K562 treated with DMSO at 1 percent for 48 hours (cell line): Measurements from ENCODE around the gene ZNF547. TPM values are rescaled to one million over a fixed set of nuclear protein-coding genes. Genes with fewer than 3 reads are reported as not detected.

Source experiments
- total RNA-seq: library from RNA; unstranded; fragments of 300-600 nt; gene quantifications from 2 replicates; pipeline ENCODE4 v1.2.3, GENCODE V29; 2022; ENCODE audit warnings: low replicate concordance; ENCODE audit errors: extremely low read depth

The ZNF547 gene
- total RNA-seq: not detected in 2 replicates

DNA sequence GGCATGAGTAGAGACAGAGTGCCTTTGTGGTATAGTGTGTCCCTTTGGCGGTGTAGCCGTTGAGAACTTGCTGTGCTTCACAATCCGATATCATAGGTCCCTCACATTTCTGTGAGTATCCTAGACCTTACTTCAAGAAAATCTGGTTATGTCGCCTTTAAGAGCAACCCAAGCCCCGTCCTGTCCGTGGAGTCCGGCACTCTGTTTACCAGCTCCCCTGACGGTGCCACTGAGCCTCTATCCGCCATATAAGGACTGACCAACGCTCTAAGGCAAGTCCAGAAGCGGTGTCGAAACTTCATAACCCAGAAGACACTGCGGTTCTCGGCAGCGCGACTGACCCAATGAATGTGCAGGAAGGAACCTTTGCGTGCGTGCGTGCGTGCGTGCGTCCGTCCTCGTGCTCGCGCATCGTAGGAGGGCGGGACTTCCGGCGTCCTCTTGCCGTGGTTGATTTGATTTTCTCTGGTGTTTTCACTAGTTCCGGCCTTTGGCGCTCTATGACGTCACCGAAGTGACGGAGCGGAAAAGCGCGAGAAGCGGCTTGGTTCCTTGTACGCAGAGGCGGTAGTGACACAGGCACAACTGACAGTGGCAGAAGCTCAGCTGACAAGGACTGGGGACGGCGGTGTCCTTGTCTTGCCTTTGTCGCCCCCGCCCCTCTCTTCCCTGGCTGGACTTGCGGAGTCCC, at the start of gene ZNF547, which contains the start of gene TRAPPC2B:
TSS of gene ZNF547 (plus strand) at position 555 of the 691 bp plus-strand sequence. CDS start 5,005 bp downstream, outside the sequence.
TSS of gene TRAPPC2B (plus strand) at position 555 of the 691 bp plus-strand sequence. CDS start 1,283 bp downstream, outside the sequence.

DNA sequence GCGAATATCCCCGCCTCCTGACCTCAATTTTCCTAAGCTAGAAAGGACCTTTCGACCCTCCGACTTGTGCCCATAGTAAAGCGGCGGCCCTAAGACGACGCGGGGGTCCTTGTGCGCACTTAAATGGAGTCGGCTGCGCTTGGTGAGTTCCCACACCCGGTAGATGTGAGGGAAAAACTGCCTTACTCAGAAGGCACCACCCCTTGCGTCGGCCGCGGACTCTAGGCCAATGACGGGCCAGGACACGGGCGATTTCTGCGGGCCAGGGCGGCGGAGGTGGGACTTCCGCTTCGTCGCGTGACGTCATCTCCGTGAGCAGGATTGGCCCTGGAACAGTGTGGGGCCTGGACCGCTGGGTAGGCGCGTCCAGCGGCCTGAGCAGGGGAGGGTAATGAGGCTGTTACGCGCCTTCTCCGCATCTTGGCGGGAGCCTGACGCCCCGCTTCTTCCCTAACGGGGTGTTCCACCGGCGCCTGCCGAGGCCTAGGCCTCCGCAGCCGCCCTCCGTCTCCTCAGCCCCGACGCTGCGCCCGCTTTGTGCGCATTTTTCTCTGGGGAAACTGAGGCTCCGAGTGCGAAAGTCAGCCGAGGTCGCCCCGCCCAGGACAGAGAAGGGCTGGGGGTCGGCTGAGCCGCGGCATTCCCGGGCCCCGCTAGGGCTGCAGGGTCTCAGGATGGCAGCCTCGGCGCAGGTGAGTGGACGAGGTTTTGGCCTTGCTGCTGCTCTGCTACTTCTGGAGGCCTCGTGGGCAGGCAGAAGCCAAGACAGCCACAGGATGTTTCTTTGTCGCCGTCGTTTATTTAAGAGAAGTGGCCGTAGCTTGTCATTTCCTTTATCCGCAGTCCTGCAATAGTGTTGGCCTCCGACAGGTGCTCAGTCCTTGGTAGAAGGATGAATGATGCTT, 42.9 kb upstream of the ZNF547 start, which contains the start of gene ZNF543:
TSS of gene ZNF543 (plus strand) at position 293 of the 905 bp plus-strand sequence. CDS start at position 675, 382 bp downstream.

DNA sequence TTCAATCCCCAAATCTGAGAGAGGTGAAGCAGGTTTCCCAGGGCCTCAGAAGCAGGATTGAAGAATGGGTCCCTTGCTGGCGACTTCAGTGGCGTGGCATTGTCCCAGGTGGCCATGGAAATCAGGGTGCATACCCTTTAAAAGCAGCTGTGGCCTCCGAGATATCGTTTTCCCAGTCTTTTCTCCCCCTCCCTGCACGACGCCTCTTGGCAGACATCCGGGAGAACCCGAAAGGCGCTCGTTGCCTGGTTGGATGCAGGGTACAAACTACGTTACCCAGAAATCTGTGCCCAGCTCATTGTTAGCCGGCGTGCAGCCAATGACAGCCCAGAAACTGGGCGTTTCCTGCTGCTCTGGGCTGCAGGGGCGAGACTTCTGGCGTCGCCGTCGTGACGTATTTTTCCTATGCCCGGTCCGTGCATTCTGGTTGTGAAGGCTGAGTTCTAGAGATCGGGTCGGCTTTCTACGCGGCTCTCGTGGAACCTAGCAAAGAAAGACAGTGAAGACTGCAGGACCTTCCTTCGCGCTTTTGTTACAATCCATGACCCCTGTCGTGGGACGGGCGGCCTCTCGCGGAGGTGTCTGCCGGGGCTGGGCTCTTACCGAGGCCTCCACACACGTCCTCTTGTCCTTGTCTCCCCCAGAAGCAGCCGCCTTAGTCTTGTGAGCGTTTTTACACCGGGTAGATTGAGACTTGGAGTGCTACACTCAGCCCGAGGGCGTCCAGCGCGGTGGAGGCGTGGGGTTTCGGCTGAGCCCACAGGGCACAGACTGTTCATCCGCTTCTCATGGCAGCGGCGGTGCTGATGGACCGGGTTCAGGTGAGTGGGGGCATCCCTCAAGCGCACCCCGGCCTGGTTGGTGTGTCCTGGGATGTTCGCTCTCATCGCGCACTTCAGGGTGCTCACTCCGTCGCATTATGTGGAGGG, 12.2 kb upstream of the ZNF547 start, which contains the start of gene ZNF304:
TSS of gene ZNF304 (plus strand) at position 395 of the 929 bp plus-strand sequence. CDS start at position 789, 394 bp downstream.

DNA sequence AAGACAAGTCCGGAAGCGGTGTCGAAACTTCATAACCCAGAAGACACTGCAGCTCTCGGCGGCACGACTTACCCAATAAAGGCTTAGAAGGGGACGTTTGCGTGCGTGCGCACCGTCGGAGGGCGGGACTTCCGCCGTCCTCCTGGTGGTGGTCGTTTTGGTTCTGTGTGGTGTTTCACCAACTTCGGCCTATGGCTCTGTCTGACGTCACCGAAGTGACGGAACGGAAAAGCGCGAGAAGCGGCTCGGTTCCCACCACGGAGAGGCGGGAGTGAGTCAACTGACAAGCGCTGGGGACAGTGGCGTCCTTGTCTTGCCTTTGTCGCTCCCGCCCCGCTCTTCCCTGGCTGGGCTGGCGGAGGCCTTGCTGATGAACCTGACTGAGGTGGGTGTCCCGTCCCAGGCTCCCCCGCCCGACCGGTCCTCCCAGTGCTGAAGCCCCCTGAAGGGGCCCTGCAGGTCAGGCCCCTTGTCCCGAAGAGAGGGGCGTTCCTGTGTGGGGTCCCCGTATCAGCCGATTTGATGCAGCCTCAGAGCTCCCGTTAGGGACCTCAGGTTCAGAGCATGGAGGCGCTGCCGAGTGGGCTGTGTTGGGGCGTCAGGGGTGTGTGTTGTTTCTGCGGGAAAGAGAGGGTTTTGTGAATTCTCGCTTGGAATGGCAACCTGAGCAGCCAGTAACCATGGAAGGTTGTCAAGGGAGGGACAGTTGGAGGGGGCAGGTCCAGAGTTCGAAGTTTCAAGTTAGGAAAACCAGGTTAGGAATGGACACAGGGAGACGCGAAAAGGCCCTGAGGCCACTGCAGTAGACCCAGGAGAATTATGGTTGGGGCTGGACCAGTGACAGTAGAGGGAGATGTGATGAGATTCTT, 26.6 kb downstream of the ZNF547 start, which contains the start of gene ZNF548:
TSS of gene ZNF548 (plus strand) at position 125 of the 869 bp plus-strand sequence. CDS start at position 371, 246 bp downstream.

DNA sequence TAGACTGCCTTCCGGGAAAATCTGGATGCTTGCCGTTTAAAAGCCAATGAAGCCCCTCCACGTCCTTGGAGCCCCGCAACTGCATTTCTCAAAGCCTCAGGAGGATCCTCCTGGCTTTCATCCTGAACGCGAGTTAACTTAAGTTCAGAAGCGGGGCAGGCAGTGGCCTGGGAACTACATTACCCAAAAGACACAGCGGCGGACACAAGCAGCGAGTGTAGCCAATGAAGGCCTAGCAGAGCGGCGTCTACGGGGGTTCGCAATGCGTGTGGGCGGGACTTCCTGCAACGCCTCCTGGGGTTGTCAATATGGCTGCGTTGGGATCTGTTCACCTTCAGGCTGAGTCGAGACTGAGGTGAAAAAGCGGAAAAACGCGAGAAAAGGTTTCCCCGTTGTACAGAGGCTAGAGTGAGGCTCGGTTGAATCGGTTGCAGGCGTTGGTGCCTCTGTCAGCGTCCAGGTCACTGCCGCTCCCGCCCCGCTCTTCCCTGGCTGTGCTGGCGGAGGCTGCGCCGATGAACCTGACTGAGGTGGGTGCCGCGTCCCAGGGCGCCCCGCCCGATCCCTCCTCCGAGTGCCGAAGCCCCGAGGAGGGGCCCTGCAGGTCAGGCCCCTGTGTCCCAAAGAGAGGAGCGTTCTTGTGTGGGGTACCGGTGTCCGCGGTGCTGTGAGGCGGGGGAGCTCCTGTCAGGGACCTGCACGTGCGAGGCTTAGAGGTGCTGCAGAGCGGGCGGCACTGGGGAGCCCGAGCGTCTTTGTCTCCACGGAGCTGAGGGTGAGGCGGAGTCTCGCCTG, 47.7 kb downstream of the ZNF547 start, which contains the start of gene ZNF17:
TSS of gene ZNF17 (plus strand) at position 285 of the 795 bp plus-strand sequence. CDS start 2,455 bp downstream, outside the sequence.

Other genes starting within 250 kb of the ZNF547 start
- not detected in 2 replicates for gene USP29, start 243.6 kb upstream of the ZNF547 start, total RNA-seq
- not detected in 2 replicates for gene ZIM3, start 218.3 kb upstream of the ZNF547 start, total RNA-seq
- gene DUXA, start 196.1 kb upstream of the ZNF547 start, total RNA-seq: not detected in 2 replicates
- gene ZNF264, start 172.1 kb upstream of the ZNF547 start, total RNA-seq: not detected in 2 replicates
- not detected in 2 replicates for gene AURKC, start 132.5 kb upstream of the ZNF547 start, total RNA-seq
- not detected in 2 replicates for gene ZNF805, start 122.9 kb upstream of the ZNF547 start, total RNA-seq
- not detected in 2 replicates for gene ZNF460, start 83.1 kb upstream of the ZNF547 start, total RNA-seq
- gene ZNF543, start 43.1 kb upstream of the ZNF547 start, total RNA-seq: not detected in 2 replicates
- gene ZNF304, start 12.3 kb upstream of the ZNF547 start, total RNA-seq: not detected in 2 replicates
- not detected in 2 replicates for gene TRAPPC2B, start within 50 bp of the ZNF547 start, total RNA-seq
- gene ZNF548, start 26.3 kb downstream of the ZNF547 start, total RNA-seq: not detected in 2 replicates
- not detected in 2 replicates for gene ZNF17, start 47.6 kb downstream of the ZNF547 start, total RNA-seq
- not detected in 2 replicates for gene ZNF749, start 71.8 kb downstream of the ZNF547 start, total RNA-seq
- gene VN1R1, start 93.6 kb downstream of the ZNF547 start, total RNA-seq: not detected in 2 replicates
- gene ZNF772, start 114.0 kb downstream of the ZNF547 start, total RNA-seq: not detected in 2 replicates
- gene ZNF419, start 124.2 kb downstream of the ZNF547 start, total RNA-seq: not detected in 2 replicates
- not detected in 2 replicates for gene ZNF773, start 136.4 kb downstream of the ZNF547 start, total RNA-seq
- gene ZNF549, start 163.8 kb downstream of the ZNF547 start, total RNA-seq: not detected in 2 replicates
- gene ZNF550, start 196.3 kb downstream of the ZNF547 start, total RNA-seq: not detected in 2 replicates
- gene ZNF416, start 215.4 kb downstream of the ZNF547 start, total RNA-seq: not detected in 2 replicates
- gene ZIK1, start 220.6 kb downstream of the ZNF547 start, total RNA-seq: not detected in 2 replicates
- gene ZNF530, start 236.3 kb downstream of the ZNF547 start, total RNA-seq: not detected in 2 replicates